Measurements from ENCODE around the gene PRMT2.
A peak's percentile ranks its signal among the peaks of the same experiment; 100 is the strongest.
"Not testable (repeated sequence)": the region's sequence is repeated elsewhere in the genome, so short reads cannot be mapped to it uniquely, and the experiment has no call there.

Gene PRMT2

GRCh38 chr21:46645840-46646239 lies 10.4 kb downstream of the PRMT2 start:
- no peak for DNase-seq

- no peak for DNase-seq
These were observed 11.2 kb downstream of the PRMT2 start for GRCh38 chr21:46646541-46647154.

GRCh38 chr21:46648539-46648938 lies 13.1 kb downstream of the PRMT2 start:
- no peak for DNase-seq

GRCh38 chr21:46649356-46649755 lies 13.9 kb downstream of the PRMT2 start:
- no peak for DNase-seq

GRCh38 chr21:46650476-46651098 lies 15.1 kb downstream of the PRMT2 start:
- no peak for DNase-seq

DNA sequence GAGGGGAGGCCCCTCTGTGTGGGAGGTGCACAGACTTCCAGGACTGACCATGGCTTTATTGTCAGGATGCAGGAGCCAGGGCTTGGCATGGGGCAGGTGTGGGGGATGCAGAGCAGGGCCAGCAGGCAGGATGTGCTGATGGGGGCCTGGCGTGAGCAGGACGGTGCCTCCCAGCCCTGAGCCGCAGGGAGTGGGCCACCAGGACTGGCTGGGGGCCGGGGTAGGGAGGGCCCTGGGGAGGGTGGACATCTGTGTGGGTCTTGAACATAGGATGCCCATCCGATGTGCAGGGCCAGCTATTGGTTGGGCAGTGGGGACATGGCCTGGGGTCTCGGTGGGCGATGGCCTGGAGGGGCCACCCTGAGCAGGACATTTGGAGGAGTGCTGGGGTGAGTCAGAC lies 15.6 kb downstream of the PRMT2 start:
- DNase-seq: no peak

DNA sequence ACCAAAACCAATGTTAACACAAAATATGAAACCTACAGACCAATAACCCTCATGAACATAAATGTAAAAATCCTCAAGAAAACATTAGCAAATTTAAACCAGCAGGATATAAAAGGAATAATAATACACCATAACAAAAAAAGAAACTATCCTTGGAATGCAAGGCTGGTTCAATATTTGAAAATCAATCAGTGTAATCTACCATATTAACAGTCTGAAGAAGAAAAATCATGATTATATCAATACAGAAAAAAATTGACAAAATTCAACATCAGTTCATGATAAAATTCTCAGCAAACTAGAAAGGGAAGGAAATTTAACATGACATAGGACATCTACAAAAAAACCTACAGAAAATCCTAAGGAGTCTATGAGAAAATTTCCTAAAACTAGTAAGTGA lies 19.8 kb downstream of the PRMT2 start:
- no peak for DNase-seq

- no peak for DNase-seq
These were observed 21.3 kb downstream of the PRMT2 start for GRCh38 chr21:46656820-46657219.

DNA sequence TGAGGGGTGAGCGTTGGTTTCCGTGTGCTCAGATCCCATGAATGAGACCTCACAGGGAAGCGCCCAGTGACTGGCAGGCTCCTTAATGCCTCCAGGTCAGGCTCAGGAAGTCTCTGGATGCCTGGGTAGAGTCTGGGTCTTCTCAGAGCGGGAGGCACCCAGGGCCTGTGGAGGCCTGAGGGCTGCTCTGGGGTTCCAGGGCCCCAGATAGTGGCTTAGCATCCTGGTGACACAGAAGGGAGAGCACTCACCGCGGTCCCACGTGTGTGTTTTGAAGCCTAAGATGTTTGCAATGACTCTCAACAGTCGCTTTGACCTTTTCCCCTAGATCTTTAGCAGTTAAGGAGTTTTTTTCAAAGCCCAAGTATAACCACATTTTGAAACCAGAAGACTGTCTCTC lies 25.0 kb downstream of the PRMT2 start:
- no peak for DNase-seq

DNA sequence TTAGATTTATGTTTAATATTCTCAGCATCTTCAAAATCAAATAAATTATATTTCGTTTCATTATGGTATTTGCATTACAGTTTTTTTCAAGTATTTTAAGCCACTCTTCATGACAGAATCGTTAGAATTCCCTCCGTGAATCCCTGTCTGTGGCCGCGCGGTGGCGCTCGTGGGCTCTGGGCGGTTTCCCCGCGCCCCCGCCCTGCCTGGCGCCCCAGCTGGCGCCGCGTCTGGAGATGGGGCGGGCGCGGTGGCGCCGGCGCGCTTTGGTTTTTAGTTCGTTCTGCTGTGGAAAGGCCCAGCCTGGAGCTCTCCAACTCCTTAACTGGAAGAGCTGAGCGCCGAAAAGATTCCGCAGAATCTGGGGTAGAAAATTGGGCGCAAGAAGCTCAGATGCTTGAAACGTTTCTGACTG lies 25.7 kb downstream of the PRMT2 start:
- peak; percentile 16 for DNase-seq

DNA sequence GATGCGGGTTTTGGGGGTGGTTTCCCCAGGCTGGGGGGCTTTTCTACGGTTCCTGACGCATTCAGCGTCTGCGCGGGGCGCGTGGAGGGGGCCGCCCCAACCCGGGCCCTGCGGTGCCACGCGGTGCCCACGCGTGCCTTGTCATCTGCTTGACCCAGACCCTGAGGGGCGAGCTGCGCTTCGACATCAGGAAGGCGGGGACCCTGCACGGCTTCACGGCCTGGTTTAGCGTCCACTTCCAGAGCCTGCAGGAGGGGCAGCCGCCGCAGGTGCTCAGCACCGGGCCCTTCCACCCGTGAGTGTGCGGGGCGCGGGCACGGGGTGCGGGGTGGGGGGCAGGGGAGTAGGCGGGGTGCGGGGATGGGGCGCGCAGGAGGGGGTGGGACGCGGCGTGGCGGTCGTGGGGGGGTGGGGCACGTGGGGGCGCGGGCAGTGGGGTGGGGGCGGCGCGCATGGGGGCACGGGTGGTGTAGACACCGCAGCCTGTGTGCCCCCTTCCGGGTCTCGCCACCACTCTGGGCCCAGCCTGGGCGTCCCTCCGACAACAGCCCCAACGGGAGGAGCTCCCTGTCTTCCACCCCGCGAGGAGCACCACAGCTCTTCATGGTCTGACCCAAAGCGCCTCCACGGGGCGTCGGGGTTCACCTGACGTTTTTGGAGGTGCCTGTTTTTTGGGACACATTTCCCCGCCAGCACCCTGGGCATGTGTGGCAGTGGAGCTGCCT lies 26.3 kb downstream of the PRMT2 start:
- no peak for DNase-seq

DNA sequence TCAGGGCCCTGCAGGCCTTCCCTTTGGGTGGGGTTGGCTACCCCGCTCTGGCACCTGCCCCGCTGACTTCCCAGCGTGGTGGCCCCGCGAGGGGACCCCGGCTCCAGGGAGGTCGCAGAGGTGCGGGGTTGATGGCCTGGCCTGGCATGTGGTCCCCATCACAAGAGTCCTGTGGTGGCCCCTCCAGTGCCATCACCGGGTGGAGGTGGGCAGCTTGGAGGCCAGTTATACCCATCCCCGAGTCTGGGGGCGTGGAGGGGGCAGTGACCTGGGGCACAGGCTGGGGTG lies 26.8 kb downstream of the PRMT2 start:
- no peak for DNase-seq

DNA sequence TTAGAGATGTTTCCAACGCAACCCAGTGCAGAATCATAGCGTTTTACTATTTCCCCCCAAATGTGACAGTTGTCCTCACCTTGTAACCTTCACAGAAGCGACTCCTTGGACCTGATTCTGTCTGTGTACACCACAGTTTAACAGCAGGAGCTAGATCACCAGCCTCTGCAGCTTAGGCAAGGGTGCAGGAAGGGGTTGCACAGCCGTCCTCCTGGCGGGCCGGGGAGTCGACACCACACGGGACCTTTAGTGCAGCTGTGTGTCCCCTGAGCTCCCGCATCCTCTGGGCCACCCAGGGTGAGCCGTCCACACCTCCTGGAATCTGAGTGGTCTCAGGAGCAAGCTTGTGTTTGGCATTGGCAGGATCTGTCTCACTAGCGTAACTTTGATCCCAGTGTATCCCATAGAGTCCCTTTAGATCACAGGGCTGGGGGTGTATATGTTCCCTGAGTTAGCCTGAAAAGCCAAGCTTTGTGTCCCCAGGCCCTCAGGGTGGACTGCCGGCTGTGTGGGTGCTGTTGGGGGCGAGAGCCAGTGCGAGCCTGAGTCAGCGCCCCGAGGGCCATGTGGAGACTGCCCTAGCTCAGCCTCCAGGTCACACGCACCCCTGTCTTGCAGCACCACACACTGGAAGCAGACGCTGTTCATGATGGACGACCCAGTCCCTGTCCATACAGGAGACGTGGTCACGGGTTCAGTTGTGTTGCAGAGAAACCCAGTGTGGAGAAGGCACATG lies 27.5 kb downstream of the PRMT2 start:
- DNase-seq: no peak

DNA sequence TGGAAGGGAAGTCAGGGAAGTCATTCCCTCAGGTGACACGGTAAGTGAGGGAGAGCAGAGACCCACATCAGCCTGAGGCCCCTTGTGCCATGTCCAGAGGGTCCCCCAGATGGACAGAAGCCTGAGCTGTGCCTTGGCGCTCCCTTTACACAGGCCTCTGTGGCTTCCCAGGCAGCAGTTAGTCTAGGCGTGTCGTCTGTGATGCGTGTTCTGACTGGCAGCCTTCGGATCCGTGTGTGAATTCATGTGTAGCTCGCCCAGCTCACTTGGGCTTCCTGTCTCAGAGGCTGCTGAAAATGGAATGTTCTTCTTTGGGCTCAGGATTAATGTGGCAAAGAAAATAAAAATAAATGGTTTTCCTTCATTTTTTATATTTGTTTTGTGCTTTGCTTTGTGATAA lies 28.3 kb downstream of the PRMT2 start:
- no peak for DNase-seq

GRCh38 chr21:46664316-46664995 lies 29.0 kb downstream of the PRMT2 start:
- DNase-seq: no peak

DNA sequence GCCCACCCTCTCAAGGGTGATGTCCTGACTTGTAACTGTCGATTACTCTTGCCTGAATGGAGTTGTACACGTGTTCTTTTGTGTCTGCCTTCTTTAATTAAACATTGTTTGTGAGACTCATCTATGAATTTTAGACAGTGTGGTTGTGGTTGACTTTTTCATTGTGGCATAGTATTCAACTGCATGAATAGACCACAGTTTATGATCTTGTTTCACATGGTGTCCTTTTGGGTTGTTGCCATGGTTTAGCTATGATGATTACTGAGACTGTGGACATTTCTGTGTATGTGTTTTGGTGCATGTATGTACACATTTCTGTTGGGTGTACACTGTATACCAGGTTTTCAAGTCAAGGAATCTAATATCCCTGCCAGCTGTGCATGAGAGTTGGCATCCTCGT lies 30.1 kb downstream of the PRMT2 start:
- no peak for DNase-seq

- no peak for DNase-seq
These were observed 31.7 kb downstream of the PRMT2 start for GRCh38 chr21:46666941-46667740.

DNA sequence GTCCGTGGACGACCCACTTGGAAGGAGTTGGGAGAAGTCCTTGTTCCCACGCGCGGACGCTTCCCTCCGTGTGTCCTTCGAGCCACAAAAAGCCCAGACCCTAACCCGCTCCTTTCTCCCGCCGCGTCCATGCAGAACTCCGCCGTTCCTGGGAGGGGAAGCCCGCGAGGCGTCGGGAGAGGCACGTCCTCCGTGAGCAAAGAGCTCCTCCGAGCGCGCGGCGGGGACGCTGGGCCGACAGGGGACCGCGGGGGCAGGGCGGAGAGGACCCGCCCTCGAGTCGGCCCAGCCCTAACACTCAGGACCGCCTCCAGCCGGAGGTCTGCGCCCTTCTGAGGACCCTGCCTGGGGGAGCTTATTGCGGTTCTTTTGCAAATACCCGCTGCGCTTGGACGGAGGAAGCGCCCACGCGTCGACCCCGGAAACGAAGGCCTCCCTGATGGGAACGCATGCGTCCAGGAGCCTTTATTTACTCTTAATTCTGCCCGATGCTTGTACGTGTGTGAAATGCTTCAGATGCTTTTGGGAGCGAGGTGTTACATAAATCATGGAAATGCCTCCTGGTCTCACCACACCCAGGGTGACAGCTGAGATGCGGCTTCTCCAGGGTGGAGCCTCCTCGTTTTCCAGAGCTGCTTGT lies 32.4 kb downstream of the PRMT2 start:
- peak; percentile 3 for DNase-seq

DNA sequence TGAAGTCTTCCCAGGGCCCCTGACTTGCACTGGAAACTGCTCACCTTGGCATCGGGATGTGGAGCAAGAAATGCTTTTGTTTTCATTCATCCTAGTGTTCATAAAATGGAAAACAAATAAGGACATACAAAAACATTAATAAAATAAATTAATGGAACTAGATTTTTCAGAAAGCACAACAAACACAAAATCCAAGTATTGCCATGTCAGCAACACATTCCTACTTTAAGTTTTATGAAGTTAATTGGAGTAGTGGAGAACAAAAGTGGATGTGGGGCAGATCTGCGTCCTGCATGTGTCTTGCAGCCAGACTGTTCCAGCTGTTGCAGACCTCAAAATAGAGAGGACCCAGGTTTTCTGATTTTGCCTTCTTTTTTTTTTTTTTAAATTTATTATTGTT lies 32.9 kb downstream of the PRMT2 start:
- no peak for DNase-seq

DNA sequence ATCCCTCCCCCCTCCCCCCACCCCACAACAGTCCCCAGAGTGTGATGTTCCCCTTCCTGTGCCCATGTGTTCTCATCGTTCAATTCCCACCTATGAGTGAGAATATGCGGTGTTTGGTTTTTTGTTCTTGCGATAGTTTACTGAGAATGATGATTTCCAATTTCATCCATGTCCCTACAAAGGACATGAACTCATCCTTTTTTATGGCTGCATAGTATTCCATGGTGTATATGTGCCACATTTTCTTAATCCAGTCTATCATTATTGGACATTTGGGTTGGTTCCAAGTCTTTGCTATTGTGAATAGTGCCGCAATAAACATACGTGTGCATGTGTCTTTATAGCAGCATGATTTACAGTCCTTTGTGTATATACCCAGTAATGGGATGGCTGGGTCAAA lies 33.4 kb downstream of the PRMT2 start:
- not testable (repeated sequence) for DNase-seq

DNA sequence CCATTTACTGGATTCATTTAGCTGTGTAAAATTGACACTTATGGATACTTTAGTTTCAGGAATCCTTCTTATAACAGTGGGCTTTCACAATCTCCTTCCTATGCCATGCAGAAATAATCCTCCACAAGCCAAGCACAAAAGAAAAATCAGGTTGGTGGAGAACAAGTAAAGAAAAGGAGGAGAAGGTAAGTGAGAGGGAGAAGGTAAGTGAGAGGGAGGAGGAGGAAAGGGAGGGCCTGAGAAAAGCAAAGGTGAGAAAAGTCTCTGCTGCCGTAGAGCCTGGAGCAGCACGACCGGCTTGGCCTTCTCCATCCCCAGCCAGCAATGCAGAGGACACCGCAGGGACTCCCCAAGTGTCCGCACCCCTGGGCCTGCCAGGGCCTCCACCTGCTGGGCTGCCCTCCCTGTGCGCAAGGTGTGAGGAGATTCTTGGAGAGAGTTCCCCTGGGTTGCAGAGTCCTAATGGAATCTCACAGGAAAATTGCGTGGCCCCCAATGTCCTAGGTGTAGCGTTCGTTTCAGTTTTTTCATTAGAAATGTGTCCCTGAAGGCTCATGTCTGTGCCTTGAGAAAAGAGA lies 39.0 kb downstream of the PRMT2 start:
- DNase-seq: no peak

All from HCEC 1CT (cell line).